Loucy (cell line): ENCODE results near the gene RNF130.

Experiments used
- H2AFZ ChIP-seq: fragments of 200-600 bp; sonication (generic); 2 replicates; pipeline ENCODE4 v1.6.0; 2016; ENCODE audit warnings: antibody characterized with exemption, mild to moderate bottlenecking, low read length, moderate library complexity
- H3F3A ChIP-seq: fragments of 200-600 bp; 2 replicates; pipeline ENCODE4 v1.6.0; 2016; ENCODE audit warnings: antibody characterized with exemption, low read depth, mild to moderate bottlenecking
- H3K27me3 ChIP-seq: fragments of 200-600 bp; sonication (generic); 2 replicates; pipeline ENCODE4 v1.6.1; 2014; ENCODE audit warnings: low read length, mild to moderate bottlenecking; ENCODE audit not compliant: insufficient read depth, poor library complexity, severe bottlenecking
- H3K36me3 ChIP-seq: fragments of 200-600 bp; sonication (generic); 2 replicates; pipeline ENCODE4 v1.6.1; 2016; ENCODE audit warnings: low read length; ENCODE audit not compliant: insufficient read depth
- H3K4me1 ChIP-seq: fragments of 200-600 bp; sonication (generic); 2 replicates; pipeline ENCODE4 v1.5.1; 2014; ENCODE audit warnings: low read length, mild to moderate bottlenecking; ENCODE audit not compliant: insufficient read depth, poor library complexity, severe bottlenecking
- H3K4me2 ChIP-seq: fragments of 200-600 bp; sonication (generic); 2 replicates; pipeline ENCODE4 v1.6.0; 2014; ENCODE audit warnings: antibody characterized with exemption, low read length, low read depth, mild to moderate bottlenecking; ENCODE audit not compliant: poor library complexity, severe bottlenecking
- H3K4me3 ChIP-seq: fragments of 200-600 bp; sonication (generic); 2 replicates; pipeline ENCODE4 v1.5.1; 2014; ENCODE audit warnings: low read length, mild to moderate bottlenecking, mixed read lengths; ENCODE audit not compliant: poor library complexity, severe bottlenecking
- H3K79me2 ChIP-seq: fragments of 200-600 bp; sonication (generic); 2 replicates; pipeline ENCODE4 v1.6.1; 2014; ENCODE audit warnings: low read length; ENCODE audit not compliant: insufficient read depth
- H3K9ac ChIP-seq: fragments of 200-600 bp; sonication (generic); 2 replicates; pipeline ENCODE4 v1.6.0; 2014; ENCODE audit warnings: mild to moderate bottlenecking, low read depth, low read length, moderate library complexity; ENCODE audit not compliant: poor library complexity, severe bottlenecking
- H3K9me2 ChIP-seq: fragments of 200-600 bp; sonication (generic); replicated peaks from 2 replicates; pipeline ENCODE4 v1.6.1; 2016; ENCODE audit warnings: low read depth, low read length, mixed read lengths
- H3K9me3 ChIP-seq: fragments of 200-600 bp; sonication (generic); 2 replicates; pipeline ENCODE4 v1.6.1; 2014; ENCODE audit warnings: mild to moderate bottlenecking, antibody characterized with exemption, low read length, low read depth; ENCODE audit not compliant: insufficient read depth
- H4K20me1 ChIP-seq: fragments of 200-600 bp; sonication (generic); 2 replicates; pipeline ENCODE4 v1.6.0; 2014; ENCODE audit warnings: antibody characterized with exemption, low read length, mild to moderate bottlenecking; ENCODE audit not compliant: insufficient read depth, poor library complexity, severe bottlenecking
- CTCF ChIP-seq: fragments of 200-600 bp; sonication (generic); conservative IDR thresholded peaks from 2 replicates; pipeline ENCODE4 v1.5.1; 2014; ENCODE audit warnings: mild to moderate bottlenecking, antibody characterized with exemption, low read length
- EZH2phosphoT487 ChIP-seq: fragments of 200-600 bp; IDR thresholded peaks from 2 replicates; pipeline ENCODE4 v1.6.1; 2018; ENCODE audit warnings: antibody characterized with exemption, mild to moderate bottlenecking, moderate library complexity, borderline replicate concordance

RNF130 gene

DNA sequence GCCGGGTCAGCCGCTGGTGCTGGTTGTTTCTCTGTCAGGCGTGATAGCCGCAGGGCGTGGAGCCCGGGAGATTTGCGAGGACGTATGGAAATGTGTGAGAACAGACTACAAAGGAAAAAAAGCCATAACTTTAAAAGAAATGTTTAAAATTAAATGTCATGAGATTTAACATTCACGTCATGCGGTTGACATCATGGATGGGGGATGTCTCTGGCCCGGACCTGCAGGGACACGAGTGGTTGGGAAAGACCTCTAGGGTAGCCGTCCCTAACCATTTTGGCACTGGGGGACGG, 643 bp upstream of the RNF130 start:
- Histone ChIP-seq H3K4me3 (peak overlapping the region; percentile 68), H3K4me2 (peak overlapping the region; percentile 74), H3K79me2 (peaks cover 41% of the 10 kb centered on the region), H3K27me3 (no peaks in the 10 kb centered on the region), H3F3A (no peaks in the 10 kb centered on the region), H3K9ac (peak overlapping the region; percentile 69), H3K9me2 (no peaks in the 10 kb centered on the region), H3K36me3 (no peaks in the 10 kb centered on the region), H3K9me3 (no peaks in the 10 kb centered on the region), H2AFZ (peak overlapping the region; percentile 86), H4K20me1 (peaks cover 10% of the 10 kb centered on the region), H3K4me1 (peaks cover 10% of the 10 kb centered on the region)
- TF ChIP-seq EZH2phosphoT487 (no peak), CTCF (no peak)

DNA sequence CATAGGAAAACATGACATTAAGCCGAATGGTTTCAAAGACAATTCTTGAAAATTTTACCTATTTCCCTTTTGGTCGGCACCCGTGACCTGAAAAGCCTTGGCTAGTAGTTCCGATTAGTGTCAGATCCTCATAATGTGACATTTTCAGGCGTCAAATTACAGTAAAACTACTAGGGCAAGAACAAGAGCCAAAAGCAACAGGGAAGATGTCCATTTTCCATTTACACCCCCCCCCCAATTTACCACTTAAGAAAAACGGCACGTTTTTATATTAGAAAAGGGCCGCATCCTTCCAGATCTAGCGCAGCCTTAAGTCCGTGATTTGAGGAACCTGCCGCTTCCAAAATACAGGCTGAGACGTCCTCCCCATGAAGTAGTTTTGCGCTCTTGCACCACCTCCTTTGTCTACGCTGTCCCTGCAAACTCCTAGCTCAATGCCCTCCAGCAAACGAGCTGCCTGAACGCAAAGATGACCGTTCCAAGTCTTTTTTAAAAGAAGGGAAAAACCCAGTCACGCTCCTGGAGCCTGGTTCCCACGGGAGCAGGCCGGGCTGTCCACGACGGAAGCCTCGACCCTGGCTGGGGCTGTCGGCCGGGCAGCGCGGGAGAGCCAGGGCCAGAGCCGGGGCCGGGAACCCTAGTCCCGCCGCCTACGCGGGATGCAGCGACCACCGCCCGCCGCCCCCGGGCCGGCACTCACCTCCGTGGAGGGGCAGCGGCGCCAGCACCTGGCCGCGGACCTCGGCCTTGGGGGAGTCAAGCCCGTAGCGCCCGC, 616 bp downstream of the RNF130 start:
- peak overlapping the region; percentile 60; the same call in 1 of the 2 replicates for H2AFZ ChIP-seq
- no peaks in the 10 kb centered on the region for H3K9me3 ChIP-seq
- peak overlapping the region; percentile 93 for H3K4me3 ChIP-seq
- no peaks in the 10 kb centered on the region for H3K9me2 ChIP-seq
- H3K36me3 ChIP-seq: no peaks in the 10 kb centered on the region; the same call in 1 of the 2 replicates
- peaks cover 10% of the 10 kb centered on the region for H3K4me1 ChIP-seq
- H3F3A ChIP-seq: no peaks in the 10 kb centered on the region
- H3K79me2 ChIP-seq: peaks cover 53% of the 10 kb centered on the region
- peaks cover 10% of the 10 kb centered on the region for H4K20me1 ChIP-seq
- H3K27me3 ChIP-seq: no peaks in the 10 kb centered on the region
- peak overlapping the region; percentile 88 for H3K9ac ChIP-seq
- TF ChIP-seq EZH2phosphoT487 (no peak), CTCF (no peak)
- peak overlapping the region; percentile 95 for H3K4me2 ChIP-seq

DNA sequence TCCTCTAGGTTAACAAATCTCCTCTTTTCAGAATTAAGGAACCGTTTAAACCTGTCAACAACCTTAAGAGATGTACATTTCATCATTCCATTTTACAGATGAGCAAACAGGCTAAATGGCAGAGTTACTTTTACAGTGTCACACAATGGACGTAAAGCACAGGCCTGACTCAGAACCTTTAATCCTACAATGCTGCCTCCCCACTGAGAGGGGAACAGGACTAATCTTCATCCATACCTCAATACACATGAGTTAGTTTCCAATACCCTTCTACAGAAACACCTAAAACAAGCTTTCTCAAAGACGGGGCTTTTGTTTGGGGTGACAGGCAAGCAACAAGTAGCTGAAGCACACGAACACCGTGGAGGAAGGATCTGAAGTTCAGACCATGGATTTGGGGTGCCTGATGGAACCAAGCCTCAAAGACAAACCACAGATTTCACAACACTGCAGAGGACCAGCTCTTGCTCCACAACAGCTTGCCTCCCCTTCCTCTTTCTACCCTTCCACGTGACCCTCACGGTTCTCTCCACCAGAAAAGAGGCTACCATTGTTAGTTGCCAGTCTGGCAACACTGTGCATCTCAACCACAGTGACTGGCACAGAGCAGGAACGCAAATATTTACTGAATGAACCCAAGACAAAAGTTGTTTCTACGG, 1.8 kb downstream of the RNF130 start:
- H3K4me1 ChIP-seq: peaks cover 11% of the 10 kb centered on the region
- no peaks in the 10 kb centered on the region for H3F3A ChIP-seq
- no peaks in the 10 kb centered on the region for H3K27me3 ChIP-seq
- no peaks in the 10 kb centered on the region for H3K9me3 ChIP-seq
- peak overlapping the region; percentile 93 for H3K4me3 ChIP-seq
- H3K36me3 ChIP-seq: no peaks in the 10 kb centered on the region; the same call in 1 of the 2 replicates
- peak overlapping the region; percentile 88 for H3K9ac ChIP-seq
- H3K9me2 ChIP-seq: no peaks in the 10 kb centered on the region
- peaks cover 12% of the 10 kb centered on the region for H4K20me1 ChIP-seq
- H2AFZ ChIP-seq: no peak overlapping the region
- H3K4me2 ChIP-seq: peak overlapping the region; percentile 95
- TF ChIP-seq CTCF (no peak), EZH2phosphoT487 (no peak)
- peaks cover 66% of the 10 kb centered on the region for H3K79me2 ChIP-seq
